GM21723 (cell line): Measurements from ENCODE around the gene NDUFA13.

Experiments
- ATAC-seq: cut with Tn5 transposase; IDR thresholded peaks from one replicate; pipeline ENCODE4 v1.9.1; 2021; ENCODE audit warnings: mild to moderate bottlenecking, moderate library complexity; ENCODE audit not compliant: unreplicated experiment

The NDUFA13 gene

GRCh38 chr19:19566306-19566705 lies 50.3 kb downstream of the NDUFA13 start:
- ATAC-seq, result no peak

GRCh38 chr19:19567391-19567790 lies 51.4 kb downstream of the NDUFA13 start:
- ATAC-seq, result no peak

- no peak for ATAC-seq
Measured at GRCh38 chr19:19568802-19569756, 53.1 kb downstream of the NDUFA13 start.

- ATAC-seq, result no peak
Measured at GRCh38 chr19:19570571-19570970, 54.5 kb downstream of the NDUFA13 start.

GRCh38 chr19:19571071-19571786 lies 55.2 kb downstream of the NDUFA13 start:
- no peak for ATAC-seq

GRCh38 chr19:19575411-19575810 lies 59.4 kb downstream of the NDUFA13 start:
- ATAC-seq, result no peak
